ENCODE results near the gene MAN2B2.

MAN2B2 gene

GRCh38 chr4:6655924-6656323 lies 80.9 kb downstream of the MAN2B2 start:
- CTCF ChIA-PET = no interaction called here
- TF ChIP-seq SUZ12 (IDR thresholded peaks at IDR 0.05) = no peak
- TF ChIP-seq FOXA1 (IDR thresholded peaks at IDR 0.05) = no peak
- TF ChIP-seq LEF1 (IDR thresholded peaks at IDR 0.05; ENCODE audit: borderline replicate concordance) = no peak
- TF ChIP-seq FOXK2 (IDR thresholded peaks at IDR 0.05) = no peak
- no peak for TF ChIP-seq BHLHE40 (IDR thresholded peaks at IDR 0.05; ENCODE audit: borderline replicate concordance)
- TF ChIP-seq NFRKB (IDR thresholded peaks at IDR 0.05) = no peak
- TF ChIP-seq ZNF384 (IDR thresholded peaks at IDR 0.05) = no peak
- TF ChIP-seq FOXM1 (IDR thresholded peaks at IDR 0.05; ENCODE audit: borderline replicate concordance) = no peak
- TF ChIP-seq TARDBP (IDR thresholded peaks at IDR 0.05) = no peak
- no peak for TF ChIP-seq ELF4 (IDR thresholded peaks at IDR 0.05)
- no peak for TF ChIP-seq ARNT (IDR thresholded peaks at IDR 0.05)
- no peak for TF ChIP-seq PKNOX1 (IDR thresholded peaks at IDR 0.05)
- TF ChIP-seq L3MBTL2 (conservative IDR thresholded peaks at IDR 0.05) = no peak
- no peak for TF ChIP-seq HDGF (IDR thresholded peaks at IDR 0.05; ENCODE audit: borderline replicate concordance)
- TF ChIP-seq SP1 (IDR thresholded peaks at IDR 0.05) = no peak
- TF ChIP-seq CTBP1 (IDR thresholded peaks at IDR 0.05; ENCODE audit: borderline replicate concordance) = no peak
- no peak for DNase-seq (ENCODE audit: extremely low spot score)
- POLR2A ChIA-PET = interaction anchor here (1.2 to 2.5 kb wide), 3 partner anchors 15 to 60 kb away, joined by 4 to 10 read pairs (median 6); partner anchors contain the start of genes BLOC1S4 and MRFAP1

- ChIA-PET CTCF (no interaction called here), POLR2A (interaction anchor here (2.4 to 2.5 kb wide), 2 partner anchors 16 to 17 kb away, joined by 10 to 11 read pairs; partner anchors contain the start of gene MRFAP1)
- TF ChIP-seq HDGF (IDR thresholded peaks at IDR 0.05; ENCODE audit: borderline replicate concordance) (no peak), SUZ12 (IDR thresholded peaks at IDR 0.05) (no peak), TARDBP (IDR thresholded peaks at IDR 0.05) (no peak), L3MBTL2 (conservative IDR thresholded peaks at IDR 0.05) (no peak), FOXM1 (IDR thresholded peaks at IDR 0.05; ENCODE audit: borderline replicate concordance) (no peak), ZNF384 (IDR thresholded peaks at IDR 0.05) (no peak), ARNT (IDR thresholded peaks at IDR 0.05) (no peak), LEF1 (IDR thresholded peaks at IDR 0.05; ENCODE audit: borderline replicate concordance) (no peak), BHLHE40 (IDR thresholded peaks at IDR 0.05; ENCODE audit: borderline replicate concordance) (no peak), CTBP1 (IDR thresholded peaks at IDR 0.05; ENCODE audit: borderline replicate concordance) (no peak), FOXK2 (IDR thresholded peaks at IDR 0.05) (no peak), FOXA1 (IDR thresholded peaks at IDR 0.05) (no peak), NFRKB (IDR thresholded peaks at IDR 0.05) (no peak), SP1 (IDR thresholded peaks at IDR 0.05) (no peak), PKNOX1 (IDR thresholded peaks at IDR 0.05) (no peak), ELF4 (IDR thresholded peaks at IDR 0.05) (no peak)
- DNase-seq (ENCODE audit: extremely low spot score) = no peak
Measured at GRCh38 chr4:6657242-6658208, 82.5 kb downstream of the MAN2B2 start.

- TF ChIP-seq NFRKB (IDR thresholded peaks at IDR 0.05) (no peak), TARDBP (IDR thresholded peaks at IDR 0.05) (no peak), ZNF384 (IDR thresholded peaks at IDR 0.05) (no peak), PKNOX1 (IDR thresholded peaks at IDR 0.05) (no peak), SUZ12 (IDR thresholded peaks at IDR 0.05) (no peak), HDGF (IDR thresholded peaks at IDR 0.05; ENCODE audit: borderline replicate concordance) (no peak), ARNT (IDR thresholded peaks at IDR 0.05) (no peak), BHLHE40 (IDR thresholded peaks at IDR 0.05; ENCODE audit: borderline replicate concordance) (no peak), FOXK2 (IDR thresholded peaks at IDR 0.05) (no peak), SP1 (IDR thresholded peaks at IDR 0.05) (no peak), CTBP1 (IDR thresholded peaks at IDR 0.05; ENCODE audit: borderline replicate concordance) (no peak), FOXA1 (IDR thresholded peaks at IDR 0.05) (no peak), ELF4 (IDR thresholded peaks at IDR 0.05) (no peak), FOXM1 (IDR thresholded peaks at IDR 0.05; ENCODE audit: borderline replicate concordance) (no peak), L3MBTL2 (conservative IDR thresholded peaks at IDR 0.05) (no peak), LEF1 (IDR thresholded peaks at IDR 0.05; ENCODE audit: borderline replicate concordance) (no peak)
- no peak for DNase-seq (ENCODE audit: extremely low spot score)
- ChIA-PET CTCF (no interaction called here), POLR2A (interaction anchor here (2.4 kb wide), 1 partner anchor 15 kb away, joined by 11 read pairs; a partner anchor contains a TSS)
Measured at GRCh38 chr4:6658209-6658595, 83.2 kb downstream of the MAN2B2 start.

GRCh38 chr4:6658597-6659075 lies 83.6 kb downstream of the MAN2B2 start:
- no peak for DNase-seq (ENCODE audit: extremely low spot score)
- ChIA-PET CTCF (interaction anchor here (0.6 to 0.8 kb wide), 2 partner anchors 16 to 42 kb away, joined by 3 to 4 read pairs; no protein-coding TSS in a partner anchor), POLR2A (interaction anchor here (1.2 to 2.4 kb wide), 3 partner anchors 15 to 18 kb away, joined by 3 to 11 read pairs (median 6); partner anchors contain the start of gene MRFAP1)
- TF ChIP-seq BHLHE40 (IDR thresholded peaks at IDR 0.05; ENCODE audit: borderline replicate concordance) (no peak), FOXM1 (IDR thresholded peaks at IDR 0.05; ENCODE audit: borderline replicate concordance) (no peak), LEF1 (IDR thresholded peaks at IDR 0.05; ENCODE audit: borderline replicate concordance) (no peak), ARNT (IDR thresholded peaks at IDR 0.05) (no peak), HDGF (IDR thresholded peaks at IDR 0.05; ENCODE audit: borderline replicate concordance) (no peak), ZNF384 (IDR thresholded peaks at IDR 0.05) (no peak), SP1 (IDR thresholded peaks at IDR 0.05) (no peak), PKNOX1 (IDR thresholded peaks at IDR 0.05) (no peak), L3MBTL2 (conservative IDR thresholded peaks at IDR 0.05) (no peak), SUZ12 (IDR thresholded peaks at IDR 0.05) (no peak), NFRKB (IDR thresholded peaks at IDR 0.05) (no peak), TARDBP (IDR thresholded peaks at IDR 0.05) (no peak), FOXK2 (IDR thresholded peaks at IDR 0.05) (no peak), ELF4 (IDR thresholded peaks at IDR 0.05) (no peak), FOXA1 (IDR thresholded peaks at IDR 0.05) (no peak)
